H1 (cell line): ENCODE data around the gene PPWD1. TPM values are rescaled to one million over a fixed set of nuclear protein-coding genes. Genes with fewer than 3 reads are reported as not detected.

Source experiments
- CTCF ChIA-PET: fragments of 300-600 bp; sonication (Branson Sonifier 250); formaldehyde crosslinking; loops from one replicate; lab custom pipeline; 2021; ENCODE audit not compliant: partially characterized antibody; lab: Charles Lee
- POLR2A ChIA-PET: fragments of 300-600 bp; sonication (Branson Sonifier 250); formaldehyde crosslinking; loops from one replicate; lab custom pipeline; 2021; ENCODE audit warnings: inconsistent platforms; ENCODE audit not compliant: partially characterized antibody; lab: Charles Lee
- DNase-seq, 2 experiments: peaks; one replicate each; pipeline versions ENCODE4 v3.0.0 to v3.0.0-alpha.2; 2010 to 2022; ENCODE audit warnings: low spot score in 2 of 2, low read depth in 1 of 2, mixed read lengths in 1 of 2
- FAIRE-seq: peaks from 2 replicates; lab custom pipeline; 2011; peaks lifted over from hg19 to GRCh38; lab: Jason Lieb, UNC
- H2AFZ ChIP-seq: 2 replicates; pipeline ENCODE4 v1.8.1; 2012; ENCODE audit warnings: low read length, inconsistent platforms
- H2AK5ac ChIP-seq: 2 replicates; pipeline ENCODE4 v1.6.1; 2013; ENCODE audit warnings: low read depth, low read length
- H2BK120ac ChIP-seq: replicated peaks from 2 replicates; pipeline ENCODE3; 2013; ENCODE audit warnings: low read depth, low read length, inconsistent platforms
- H2BK12ac ChIP-seq: 2 replicates; pipeline ENCODE4 v1.6.1; 2013; ENCODE audit warnings: low read depth, low read length
- H2BK15ac ChIP-seq: 2 replicates; pipeline ENCODE4 v1.6.1; 2013; ENCODE audit warnings: low read length
- H2BK20ac ChIP-seq: 2 replicates; pipeline ENCODE4 v1.6.1; 2013; ENCODE audit warnings: low read length
- H2BK5ac ChIP-seq: 2 replicates; pipeline ENCODE4 v1.6.1; 2013; ENCODE audit warnings: low read depth, low read length
- H3K14ac ChIP-seq: 2 replicates; pipeline ENCODE4 v1.6.1; 2013; ENCODE audit warnings: inconsistent platforms; ENCODE audit not compliant: insufficient read length
- H3K18ac ChIP-seq: 2 replicates; pipeline ENCODE4 v1.6.1; 2013; ENCODE audit warnings: low read length; ENCODE audit errors: extremely low read depth
- H3K23ac ChIP-seq: 2 replicates; pipeline ENCODE4 v1.6.1; 2013; ENCODE audit warnings: inconsistent platforms; ENCODE audit not compliant: insufficient read length
- H3K23me2 ChIP-seq: 2 replicates; pipeline ENCODE4 v1.6.1; 2013; ENCODE audit warnings: low read depth, low read length
- H3K27ac ChIP-seq: 2 replicates; pipeline ENCODE4 v1.6.1; 2011; ENCODE audit warnings: low read depth, low read length, inconsistent platforms
- H3K27me3 ChIP-seq, 4 experiments: replicated peaks in 1 of 4; 1 replicate in 1 of 4; 2 replicates in 3 of 4; pipeline versions ENCODE4 v1.6.1 to v1.8.1; 2011 to 2013; ENCODE audit warnings: low read length in 3 of 4, mild to moderate bottlenecking in 3 of 4, inconsistent platforms in 2 of 4, mixed read lengths in 2 of 4, moderate library complexity in 1 of 4; ENCODE audit not compliant: control insufficient read depth in 3 of 4, insufficient read depth in 3 of 4; ENCODE audit errors: extremely low read depth in 1 of 4
- H3K36me3 ChIP-seq, 4 experiments: 2 replicates each; pipeline versions ENCODE4 v1.6.1 to v1.8.1; 2011 to 2013; ENCODE audit warnings: mild to moderate bottlenecking in 4 of 4, low read length in 3 of 4, moderate library complexity in 2 of 4, control low read depth in 1 of 4, inconsistent platforms in 1 of 4; ENCODE audit not compliant: insufficient read depth in 4 of 4, control insufficient read depth in 2 of 4
- H3K4ac ChIP-seq: replicated peaks from 2 replicates; pipeline ENCODE3; 2013; ENCODE audit warnings: low read length, low read depth, mixed read lengths, inconsistent platforms; ENCODE audit not compliant: insufficient read length
- H3K4me1 ChIP-seq, 4 experiments: replicated peaks in 1 of 4; 1 replicate in 1 of 4; 2 replicates in 3 of 4; pipeline versions ENCODE4 v1.6.1 to v1.8.1; 2011 to 2013; ENCODE audit warnings: low read length in 3 of 4, inconsistent platforms in 2 of 4, mixed read lengths in 1 of 4; ENCODE audit not compliant: insufficient read depth in 4 of 4, control insufficient read depth in 3 of 4
- H3K4me2 ChIP-seq, 2 experiments: 2 replicates each; pipeline versions ENCODE4 v1.6.1 to v1.8.1; 2011 to 2013; ENCODE audit warnings: low read depth in 2 of 2, low read length in 2 of 2, control low read depth in 1 of 2, inconsistent platforms in 1 of 2, mild to moderate bottlenecking in 1 of 2; ENCODE audit not compliant: insufficient read depth in 1 of 2
- H3K4me3 ChIP-seq, 4 experiments: fragments of 200-600, 300-600 bp in 1 of 4; sonication (generic), shearing (Covaris generic), sonication (Bioruptor Twin) in 1 of 4; 2 replicates each; pipeline versions ENCODE4 v1.5.1 to v1.8.1; 2011 to 2016; ENCODE audit warnings: low read length in 4 of 4, low read depth in 3 of 4, control low read depth in 2 of 4, inconsistent platforms in 2 of 4, mild to moderate bottlenecking in 2 of 4, mixed read lengths in 1 of 4, moderate library complexity in 1 of 4; ENCODE audit not compliant: insufficient read depth in 2 of 4; ENCODE audit errors: extremely low read depth in 1 of 4
- H3K56ac ChIP-seq: replicated peaks from 2 replicates; pipeline ENCODE3; 2013; ENCODE audit warnings: low read depth, mild to moderate bottlenecking, mixed read lengths, low read length, inconsistent platforms; ENCODE audit not compliant: insufficient read length
- H3K79me1 ChIP-seq: 2 replicates; pipeline ENCODE4 v1.6.1; 2013; ENCODE audit warnings: low read depth, low read length, control low read depth
- H3K79me2 ChIP-seq, 2 experiments: 2 replicates each; pipeline versions ENCODE4 v1.6.1 to v1.8.1; 2012 to 2013; ENCODE audit warnings: low read length in 2 of 2, mild to moderate bottlenecking in 2 of 2, inconsistent platforms in 1 of 2; ENCODE audit not compliant: insufficient read depth in 2 of 2, control insufficient read depth in 1 of 2
- H3K9ac ChIP-seq, 4 experiments: replicated peaks in 1 of 4; 1 replicate in 1 of 4; 2 replicates in 3 of 4; pipeline versions ENCODE4 v1.6.1 to v1.8.1; 2011 to 2013; ENCODE audit warnings: low read depth in 3 of 4, low read length in 3 of 4, control low read depth in 2 of 4, mild to moderate bottlenecking in 2 of 4, moderate library complexity in 2 of 4, inconsistent platforms in 1 of 4; ENCODE audit errors: extremely low read depth in 1 of 4
- H3K9me3 ChIP-seq, 2 experiments: 2 replicates each; pipeline versions ENCODE4 v1.6.1 to v1.8.1; 2012 to 2013; ENCODE audit warnings: mild to moderate bottlenecking in 2 of 2, moderate library complexity in 2 of 2, control low read depth in 1 of 2, inconsistent platforms in 1 of 2, low read depth in 1 of 2, low read length in 1 of 2, mixed read lengths in 1 of 2; ENCODE audit not compliant: insufficient read depth in 2 of 2
- H4K20me1 ChIP-seq, 2 experiments: replicated peaks in 1 of 2; 2 replicates each; pipeline versions ENCODE3 to v1.8.1; 2011 to 2013; ENCODE audit warnings: inconsistent platforms in 2 of 2, low read length in 2 of 2, mild to moderate bottlenecking in 1 of 2; ENCODE audit not compliant: insufficient read depth in 2 of 2, control insufficient read depth in 1 of 2
- H4K5ac ChIP-seq: 2 replicates; pipeline ENCODE4 v1.6.1; 2013; ENCODE audit warnings: low read length, low read depth, mixed read lengths, inconsistent platforms; ENCODE audit not compliant: insufficient read length
- H4K8ac ChIP-seq: 2 replicates; pipeline ENCODE4 v1.8.0; 2013; ENCODE audit warnings: mild to moderate bottlenecking, moderate library complexity, low read length, inconsistent platforms; ENCODE audit not compliant: insufficient read depth; ENCODE audit errors: extremely low read depth
- H4K91ac ChIP-seq: replicated peaks from 2 replicates; pipeline ENCODE3; 2013; ENCODE audit warnings: low read length, mixed read lengths, inconsistent platforms; ENCODE audit not compliant: insufficient read length
- CHD2 ChIP-seq: IDR thresholded peaks from 2 replicates; pipeline ENCODE4 v1.6.1; 2012; ENCODE audit warnings: low read length, improper control_type of control experiment
- CREB1 ChIP-seq: IDR thresholded peaks from 2 replicates; pipeline ENCODE4 v1.6.1; 2012; ENCODE audit warnings: inconsistent platforms
- CTBP2 ChIP-seq: IDR thresholded peaks from 2 replicates; pipeline ENCODE4 v1.7.0; 2011; ENCODE audit warnings: borderline replicate concordance, mild to moderate bottlenecking, moderate library complexity, mixed read lengths, low read length; ENCODE audit not compliant: insufficient read depth, insufficient read length
- EP300 ChIP-seq, 2 experiments: IDR thresholded peaks; 1 replicate in 1 of 2; 2 replicates in 1 of 2; pipeline ENCODE4 v1.6.1; 2011 to 2012; ENCODE audit warnings: low read depth in 2 of 2, low read length in 2 of 2, mild to moderate bottlenecking in 2 of 2, borderline replicate concordance in 1 of 2, inconsistent platforms in 1 of 2, moderate library complexity in 1 of 2
- EZH2 ChIP-seq: fragments of 200-600 bp; sonication (generic); IDR thresholded peaks from 2 replicates; pipeline ENCODE4 v1.7.1; 2012; ENCODE audit warnings: low read depth, mild to moderate bottlenecking, moderate library complexity, low read length, inconsistent platforms; ENCODE audit not compliant: severe bottlenecking
- POLR2A ChIP-seq, 2 experiments: IDR thresholded peaks; 1 replicate in 1 of 2; 2 replicates in 1 of 2; pipeline ENCODE4 v1.6.1; 2011; ENCODE audit warnings: low read depth in 2 of 2, low read length in 2 of 2, mild to moderate bottlenecking in 2 of 2; ENCODE audit errors: control extremely low read depth in 1 of 2
- POU5F1 ChIP-seq: IDR thresholded peaks from 2 replicates; pipeline ENCODE4 v1.6.1; 2011; ENCODE audit warnings: low read depth, mild to moderate bottlenecking, low read length, moderate library complexity
- SP4 ChIP-seq: IDR thresholded peaks from 2 replicates; pipeline ENCODE4 v1.6.1; 2012; ENCODE audit warnings: low read length, inconsistent platforms
- SUZ12 ChIP-seq: fragments of 200-600 bp; sonication (generic); IDR thresholded peaks from 2 replicates; pipeline ENCODE4 v1.6.1; 2012; ENCODE audit warnings: mild to moderate bottlenecking, inconsistent platforms, low read length, moderate library complexity, mixed read lengths
- YY1 ChIP-seq: IDR thresholded peaks from 2 replicates; pipeline ENCODE4 v1.6.1; 2011; ENCODE audit warnings: low read depth, mild to moderate bottlenecking, low read length
- WGBS, 2 experiments: shearing (Covaris generic) in 1 of 2; methylation state at CpG; one replicate each; pipeline versions ENCODE4 v1.1.6 to v1.1.7; 2013 to 2015; ENCODE audit warnings: low lambda C conversion rate in 2 of 2, mixed read lengths in 2 of 2, inconsistent platforms in 1 of 2, low coverage in 1 of 2, missing lambda C conversion rate in 1 of 2; ENCODE audit not compliant: insufficient replicate concordance in 2 of 2, insufficient coverage in 1 of 2, insufficient read length in 1 of 2; ENCODE audit errors: extremely low coverage in 1 of 2, missing lambda C conversion rate in 1 of 2; 5-methylcytosine and 5-hydroxymethylcytosine counted together
- polyA plus RNA-seq, 7 experiments: library from polyadenylated mRNA; depleted of rRNA in 3 of 7; stranded (reverse) in 5 of 7; unstranded in 2 of 7; fragments of >200 nt in 5 of 7; fragments of 200-250 nt in 2 of 7; gene quantifications; 1 replicate in 5 of 7; 2 replicates in 1 of 7; 4 replicates in 1 of 7; pipeline versions ENCODE4 v1.2.1 to v1.2.3, GENCODE V29; 2011 to 2013; ENCODE audit warnings: missing spikeins in 2 of 7, mixed read lengths in 2 of 7
- total RNA-seq: library from RNA; stranded (reverse); fragmentation: NEBNext Ultra II Directional; extraction: Animal tissue kit (Norgen Biotek cat#: 25700); gene quantifications from 2 replicates; pipeline ENCODE4 v1.2.1, GENCODE V29; 2021
- TF ChIP-seq, protein P1 (sequence below): IDR thresholded peaks from 2 replicates; pipeline ENCODE4 v1.6.1; 2012; ENCODE audit warnings: inconsistent platforms

PPWD1 gene
- total and polyA plus RNA-seq, 2 of the 8 experiments (the other 6 are each of a cell fraction or from before 2014, with no cell fraction given): 5.0 to 35.7 TPM

DNA sequence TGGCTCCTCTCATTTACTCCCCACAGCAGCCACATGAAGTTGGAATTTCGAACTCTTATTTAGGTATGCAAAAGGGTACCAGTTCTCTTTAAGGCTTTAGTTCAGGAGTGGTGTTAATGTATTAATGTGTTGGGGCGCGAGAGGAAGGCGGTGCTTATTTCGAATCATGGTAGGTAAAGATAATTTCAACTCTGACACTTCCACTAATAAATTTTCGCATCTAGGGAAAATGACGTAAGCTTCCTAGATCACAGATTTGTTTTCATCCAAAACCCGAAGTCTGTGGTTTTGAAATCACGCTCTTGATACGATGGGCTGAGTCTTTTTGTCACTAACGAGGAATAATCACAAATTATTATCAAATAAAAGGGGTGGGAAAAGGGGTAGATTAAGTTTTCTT, 681 bp downstream of the PPWD1 start:
- Histone ChIP-seq H2AK5ac (no peak overlapping the region), H4K91ac (no peak overlapping the region), H4K20me1 (peaks cover 0 to 2% of the 10 kb centered on the region in 2 experiments), H3K9me3 (no peaks in the 10 kb centered on the region), H2AFZ (peak overlapping the region; percentile 99), H2BK15ac (no peak overlapping the region), H3K23me2 (peaks cover 6% of the 10 kb centered on the region; the same call in 1 of the 2 replicates), H3K18ac (no peak overlapping the region), H2BK5ac (no peak overlapping the region), H3K79me1 (no peaks in the 10 kb centered on the region; the same call in 1 of the 2 replicates), H3K9ac (peak overlapping the region; percentile 92 to 98 (median 96); a peak in 6 of 7 replicates), H3K27me3 (no peaks in the 10 kb centered on the region), H3K36me3 (peaks cover 0 to 8% (median 0%) of the 10 kb centered on the region in 4 experiments; a peak in 2 of 8 replicates), H3K27ac (peak overlapping the region; percentile 95), H3K4ac (no peak overlapping the region), H3K4me1 (peaks cover 0 to 2% (median 0%) of the 10 kb centered on the region in 4 experiments; a peak in 2 of 7 replicates), H4K5ac (no peak overlapping the region), H3K14ac (no peak overlapping the region), H3K23ac (no peak overlapping the region), H3K79me2 (peaks cover 0 to 61% of the 10 kb centered on the region in 2 experiments; a peak in 2 of 4 replicates), H3K4me3 (peak overlapping the region; percentile 76 to 98 (median 90)), H3K4me2 (peak overlapping the region; percentile 60 to 85), H2BK12ac (no peak overlapping the region; the same call in 1 of the 2 replicates), H2BK120ac (no peak overlapping the region), H2BK20ac (no peak overlapping the region), H4K8ac (no peak overlapping the region), H3K56ac (no peak overlapping the region)
- CTCF ChIA-PET: no interaction called here
- POLR2A ChIA-PET: interaction anchor here (0.9 to 2.2 kb wide), 8 partner anchors 11 to 60 kb away, joined by 3 to 10 read pairs (median 5); partner anchors contain the start of gene TRIM23
- TF ChIP-seq POLR2A (IDR thresholded peaks at IDR 0.05; ENCODE audit: control extremely low read depth in 1 of 2, low read depth in 2 of 2, low read length in 2 of 2) (no peak), POU5F1 (no peak), SUZ12 (no peak), YY1 (no peak), EZH2 (no peak), CREB1 (no peak), SP4 (no peak), CHD2 (no peak), CTBP2 (no peak), EP300 (IDR thresholded peaks at IDR 0.05; ENCODE audit: borderline replicate concordance in 1 of 2, low read depth in 2 of 2, low read length in 2 of 2) (no peak)
- TF ChIP-seq, protein P1, sequence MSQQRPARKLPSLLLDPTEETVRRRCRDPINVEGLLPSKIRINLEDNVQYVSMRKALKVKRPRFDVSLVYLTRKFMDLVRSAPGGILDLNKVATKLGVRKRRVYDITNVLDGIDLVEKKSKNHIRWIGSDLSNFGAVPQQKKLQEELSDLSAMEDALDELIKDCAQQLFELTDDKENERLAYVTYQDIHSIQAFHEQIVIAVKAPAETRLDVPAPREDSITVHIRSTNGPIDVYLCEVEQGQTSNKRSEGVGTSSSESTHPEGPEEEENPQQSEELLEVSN: no peak
- FAIRE-seq (no peak), DNase-seq (no peak)
- WGBS, 2 experiments: 40% methylated on average over 11 of the region's 11 CpGs; no CpG with 5 or more reads in 1 of the 2 experiments
